ENCODE data around the gene ACBD4. TPM values are rescaled to one million over a fixed set of nuclear protein-coding genes. Genes with fewer than 3 reads are reported as not detected.

The ACBD4 gene
- total RNA-seq, 1 donor from 2014 or later = 9.4 TPM

DNA sequence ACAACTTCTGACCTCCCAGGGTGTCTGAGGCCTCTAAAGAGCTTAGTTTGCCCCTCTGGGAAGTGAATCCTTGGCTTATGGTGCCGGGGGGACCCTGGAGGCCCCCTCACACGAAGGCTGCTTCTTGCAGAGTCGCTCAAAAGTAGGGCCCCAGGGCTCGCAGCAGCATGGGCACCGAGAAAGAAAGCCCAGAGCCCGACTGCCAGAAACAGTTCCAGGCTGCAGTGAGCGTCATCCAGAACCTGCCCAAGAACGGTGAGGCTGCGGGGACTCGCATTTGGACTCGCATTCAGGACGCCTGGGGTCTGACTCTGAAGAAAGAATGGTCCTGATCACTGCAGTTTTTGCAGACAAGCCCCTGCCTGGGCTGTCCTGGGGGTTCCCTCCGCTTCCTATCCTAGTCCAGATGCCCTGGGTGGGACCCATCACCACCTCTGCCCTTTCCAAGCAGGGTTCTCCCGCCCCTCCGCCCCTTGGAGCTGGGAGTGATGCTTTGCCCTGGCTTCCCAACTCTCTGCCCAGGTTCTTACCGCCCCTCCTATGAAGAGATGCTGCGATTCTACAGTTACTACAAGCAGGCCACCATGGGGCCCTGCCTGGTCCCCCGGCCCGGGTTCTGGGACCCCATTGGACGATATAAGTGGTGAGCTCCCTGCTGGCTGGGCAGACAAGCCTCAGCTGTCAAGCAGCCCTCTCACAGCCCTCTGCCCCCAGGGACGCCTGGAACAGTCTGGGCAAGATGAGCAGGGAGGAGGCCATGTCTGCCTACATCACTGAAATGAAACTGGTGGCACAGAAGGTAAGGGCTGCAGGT, 698 bp downstream of the ACBD4 start:
- H3K27me3 Mint-ChIP-seq (ENCODE audit: unreplicated experiment) = peaks cover 14% of the 10 kb centered on the region
- no peak overlapping the region for H3K27ac Mint-ChIP-seq (ENCODE audit: unreplicated experiment)
- peak overlapping the region; percentile 68 for H3K4me3 Mint-ChIP-seq (ENCODE audit: unreplicated experiment)
- no peaks in the 10 kb centered on the region for H3K9me3 Mint-ChIP-seq (ENCODE audit: unreplicated experiment)
- peaks cover 3% of the 10 kb centered on the region for H3K36me3 Mint-ChIP-seq (ENCODE audit: low read depth, unreplicated experiment)
- DNase-seq (ENCODE audit: low spot score) = no peak
- TF ChIP-seq, protein P1, sequence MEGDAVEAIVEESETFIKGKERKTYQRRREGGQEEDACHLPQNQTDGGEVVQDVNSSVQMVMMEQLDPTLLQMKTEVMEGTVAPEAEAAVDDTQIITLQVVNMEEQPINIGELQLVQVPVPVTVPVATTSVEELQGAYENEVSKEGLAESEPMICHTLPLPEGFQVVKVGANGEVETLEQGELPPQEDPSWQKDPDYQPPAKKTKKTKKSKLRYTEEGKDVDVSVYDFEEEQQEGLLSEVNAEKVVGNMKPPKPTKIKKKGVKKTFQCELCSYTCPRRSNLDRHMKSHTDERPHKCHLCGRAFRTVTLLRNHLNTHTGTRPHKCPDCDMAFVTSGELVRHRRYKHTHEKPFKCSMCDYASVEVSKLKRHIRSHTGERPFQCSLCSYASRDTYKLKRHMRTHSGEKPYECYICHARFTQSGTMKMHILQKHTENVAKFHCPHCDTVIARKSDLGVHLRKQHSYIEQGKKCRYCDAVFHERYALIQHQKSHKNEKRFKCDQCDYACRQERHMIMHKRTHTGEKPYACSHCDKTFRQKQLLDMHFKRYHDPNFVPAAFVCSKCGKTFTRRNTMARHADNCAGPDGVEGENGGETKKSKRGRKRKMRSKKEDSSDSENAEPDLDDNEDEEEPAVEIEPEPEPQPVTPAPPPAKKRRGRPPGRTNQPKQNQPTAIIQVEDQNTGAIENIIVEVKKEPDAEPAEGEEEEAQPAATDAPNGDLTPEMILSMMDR (IDR thresholded peaks at IDR 0.05; ENCODE audit: unreplicated experiment) = no peak
- no peaks in the 10 kb centered on the region for H3K4me1 Mint-ChIP-seq (ENCODE audit: unreplicated experiment)

DNA sequence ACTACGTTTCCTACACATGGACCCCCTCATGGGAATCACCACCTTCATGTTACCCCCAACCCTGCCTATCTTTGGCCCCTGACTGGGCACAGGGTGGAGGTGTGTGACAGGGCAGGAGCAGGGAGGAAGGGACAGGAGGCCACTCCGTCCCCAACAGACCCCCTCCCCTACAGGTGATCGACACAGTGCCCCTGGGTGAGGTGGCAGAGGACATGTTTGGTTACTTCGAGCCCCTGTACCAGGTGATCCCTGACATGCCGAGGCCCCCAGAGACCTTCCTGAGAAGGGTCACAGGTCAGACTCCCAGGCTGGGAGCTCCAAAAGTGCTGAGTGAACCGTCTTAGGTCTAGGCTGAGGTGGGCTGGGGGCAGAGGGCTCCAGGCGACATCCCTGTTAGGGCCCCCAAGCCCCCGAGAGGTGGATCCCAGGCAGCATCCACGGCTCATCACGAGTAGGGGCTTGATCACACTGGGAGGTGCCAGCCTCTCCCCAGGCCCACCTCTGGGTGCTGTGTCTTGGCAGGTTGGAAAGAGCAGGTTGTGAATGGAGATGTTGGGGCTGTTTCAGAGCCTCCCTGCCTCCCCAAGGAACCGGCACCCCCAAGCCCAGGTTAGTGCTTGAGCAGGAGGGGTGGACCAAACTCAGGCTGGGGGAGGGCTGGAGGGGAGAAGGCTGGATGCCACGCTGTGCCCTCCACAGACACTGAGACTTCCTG, 1.5 kb downstream of the ACBD4 start:
- peaks cover 11% of the 10 kb centered on the region for H3K27me3 Mint-ChIP-seq (ENCODE audit: unreplicated experiment)
- no peak overlapping the region for H3K4me3 Mint-ChIP-seq (ENCODE audit: unreplicated experiment)
- no peaks in the 10 kb centered on the region for H3K9me3 Mint-ChIP-seq (ENCODE audit: unreplicated experiment)
- no peak for DNase-seq (ENCODE audit: low spot score)
- H3K27ac Mint-ChIP-seq (ENCODE audit: unreplicated experiment) = no peak overlapping the region
- TF ChIP-seq, protein P1 (IDR thresholded peaks at IDR 0.05; ENCODE audit: unreplicated experiment) = no peak
- H3K36me3 Mint-ChIP-seq (ENCODE audit: low read depth, unreplicated experiment) = peaks cover 3% of the 10 kb centered on the region
- no peaks in the 10 kb centered on the region for H3K4me1 Mint-ChIP-seq (ENCODE audit: unreplicated experiment)

DNA sequence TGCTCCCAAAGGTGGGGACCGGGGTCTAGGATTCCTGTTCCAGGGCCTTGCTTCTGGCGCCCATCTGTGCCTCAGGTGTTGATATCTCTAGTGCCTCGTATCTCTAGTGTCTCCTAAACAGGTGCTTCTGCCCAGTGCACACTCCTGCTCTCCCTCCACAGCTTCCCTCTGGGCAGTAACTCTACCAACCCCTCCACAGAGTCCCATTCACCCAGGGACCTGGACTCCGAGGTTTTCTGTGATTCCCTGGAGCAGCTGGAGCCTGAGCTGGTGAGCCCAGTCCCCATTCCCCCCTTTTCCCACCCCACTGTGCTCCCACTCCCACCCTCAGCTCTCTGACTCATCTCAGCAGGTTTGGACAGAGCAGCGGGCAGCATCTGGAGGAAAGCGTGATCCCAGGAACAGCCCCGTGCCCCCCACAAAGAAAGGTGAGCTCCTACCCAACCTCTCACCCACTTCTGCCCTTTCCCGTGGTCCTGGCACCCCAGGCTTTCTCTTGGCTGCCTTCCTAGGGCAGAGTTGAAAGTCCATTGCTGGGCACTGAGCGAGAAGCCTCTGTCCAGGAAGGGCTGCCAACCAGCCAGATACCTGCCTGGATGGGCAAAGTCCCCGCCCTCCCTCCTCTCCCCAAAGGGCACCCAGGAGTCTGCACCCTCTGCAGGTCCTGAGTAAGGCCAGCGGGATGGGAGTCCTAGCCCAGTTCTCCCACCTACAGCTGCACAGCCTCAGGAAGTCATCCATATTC, 2.2 kb downstream of the ACBD4 start:
- Mint-ChIP-seq H3K9me3 (ENCODE audit: unreplicated experiment) (no peaks in the 10 kb centered on the region), H3K4me3 (ENCODE audit: unreplicated experiment) (peak overlapping the region; percentile 18), H3K27ac (ENCODE audit: unreplicated experiment) (peak overlapping the region; percentile 36), H3K4me1 (ENCODE audit: unreplicated experiment) (no peaks in the 10 kb centered on the region), H3K27me3 (ENCODE audit: unreplicated experiment) (peaks cover 11% of the 10 kb centered on the region), H3K36me3 (ENCODE audit: low read depth, unreplicated experiment) (peaks cover 3% of the 10 kb centered on the region)
- TF ChIP-seq, protein P1 (IDR thresholded peaks at IDR 0.05; ENCODE audit: unreplicated experiment) = no peak
- no peak for DNase-seq (ENCODE audit: low spot score)

DNA sequence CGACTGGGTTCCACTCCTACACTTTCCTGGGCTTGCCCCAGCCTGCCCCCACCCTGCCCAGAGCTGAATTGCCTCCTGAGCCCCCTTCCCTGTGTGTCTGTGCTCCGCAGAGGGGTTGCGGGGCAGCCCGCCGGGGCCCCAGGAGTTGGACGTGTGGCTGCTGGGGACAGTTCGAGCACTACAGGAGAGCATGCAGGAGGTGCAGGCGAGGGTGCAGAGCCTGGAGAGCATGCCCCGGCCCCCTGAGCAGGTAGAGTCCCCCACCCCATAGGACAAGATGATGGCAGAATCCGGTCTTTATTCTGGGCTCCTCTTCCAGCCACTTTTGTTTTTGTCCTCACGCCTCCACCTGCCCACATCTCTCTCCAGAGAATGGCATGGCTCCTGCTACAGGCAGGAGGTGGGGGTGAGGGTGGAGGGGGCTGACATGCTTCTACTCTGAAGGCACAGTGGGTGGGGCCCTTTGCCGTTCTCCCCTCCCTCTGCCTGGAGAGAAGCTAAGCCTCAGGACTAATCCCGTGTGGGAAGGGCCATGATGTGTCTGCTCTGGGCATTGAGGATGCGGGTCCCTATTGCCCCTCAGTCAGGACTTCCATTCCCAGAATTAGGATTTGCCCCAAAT, 3.5 kb downstream of the ACBD4 start:
- Mint-ChIP-seq H3K36me3 (ENCODE audit: low read depth, unreplicated experiment) (peaks cover 3% of the 10 kb centered on the region), H3K27ac (ENCODE audit: unreplicated experiment) (no peak overlapping the region), H3K4me1 (ENCODE audit: unreplicated experiment) (no peaks in the 10 kb centered on the region), H3K27me3 (ENCODE audit: unreplicated experiment) (peaks cover 9% of the 10 kb centered on the region), H3K9me3 (ENCODE audit: unreplicated experiment) (no peaks in the 10 kb centered on the region), H3K4me3 (ENCODE audit: unreplicated experiment) (no peak overlapping the region)
- TF ChIP-seq, protein P1 (IDR thresholded peaks at IDR 0.05; ENCODE audit: unreplicated experiment) = no peak
- no peak for DNase-seq (ENCODE audit: low spot score)

Data from endothelial cell (in vitro differentiated cells).